ENCODE data around the gene ADRA2B.
A peak's percentile ranks its signal among the peaks of the same experiment; 100 is the strongest.
"Not testable (repeated sequence)": the region's sequence is repeated elsewhere in the genome, so short reads cannot be mapped to it uniquely, and the experiment has no call there.

Gene ADRA2B

DNA sequence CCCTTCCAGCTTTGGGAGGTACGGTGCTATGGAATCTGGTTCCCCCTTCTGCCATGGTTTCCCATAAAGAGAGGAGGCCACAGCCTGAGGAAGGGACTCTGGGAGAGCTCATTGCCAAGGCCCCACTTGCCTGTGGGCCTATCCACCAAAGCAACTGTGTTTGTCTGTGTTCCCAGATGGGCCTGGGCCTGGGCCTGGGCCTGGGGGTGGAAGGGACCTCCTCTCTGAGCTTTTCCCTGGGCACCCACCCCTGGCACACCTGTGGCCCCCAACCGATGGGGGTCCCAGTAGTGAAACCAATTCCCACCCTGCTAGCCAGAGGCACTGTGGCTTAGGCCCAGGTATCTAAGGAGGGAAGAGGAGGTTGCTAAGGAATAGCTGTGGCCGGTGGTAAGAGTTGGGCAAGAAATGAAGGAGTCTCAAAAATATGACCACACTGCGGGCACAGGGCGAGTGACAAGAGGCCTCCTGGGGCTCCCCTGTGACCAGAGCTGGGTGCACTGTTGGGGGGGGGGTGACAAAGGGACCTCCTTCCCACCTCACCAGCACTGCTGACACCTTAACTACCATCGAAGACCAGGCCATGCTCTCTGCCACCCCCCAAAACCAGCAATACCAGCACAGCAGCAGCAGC, 33.8 kb upstream of the ADRA2B start:
- no peak for DNase-seq (ENCODE audit: low spot score)

DNA sequence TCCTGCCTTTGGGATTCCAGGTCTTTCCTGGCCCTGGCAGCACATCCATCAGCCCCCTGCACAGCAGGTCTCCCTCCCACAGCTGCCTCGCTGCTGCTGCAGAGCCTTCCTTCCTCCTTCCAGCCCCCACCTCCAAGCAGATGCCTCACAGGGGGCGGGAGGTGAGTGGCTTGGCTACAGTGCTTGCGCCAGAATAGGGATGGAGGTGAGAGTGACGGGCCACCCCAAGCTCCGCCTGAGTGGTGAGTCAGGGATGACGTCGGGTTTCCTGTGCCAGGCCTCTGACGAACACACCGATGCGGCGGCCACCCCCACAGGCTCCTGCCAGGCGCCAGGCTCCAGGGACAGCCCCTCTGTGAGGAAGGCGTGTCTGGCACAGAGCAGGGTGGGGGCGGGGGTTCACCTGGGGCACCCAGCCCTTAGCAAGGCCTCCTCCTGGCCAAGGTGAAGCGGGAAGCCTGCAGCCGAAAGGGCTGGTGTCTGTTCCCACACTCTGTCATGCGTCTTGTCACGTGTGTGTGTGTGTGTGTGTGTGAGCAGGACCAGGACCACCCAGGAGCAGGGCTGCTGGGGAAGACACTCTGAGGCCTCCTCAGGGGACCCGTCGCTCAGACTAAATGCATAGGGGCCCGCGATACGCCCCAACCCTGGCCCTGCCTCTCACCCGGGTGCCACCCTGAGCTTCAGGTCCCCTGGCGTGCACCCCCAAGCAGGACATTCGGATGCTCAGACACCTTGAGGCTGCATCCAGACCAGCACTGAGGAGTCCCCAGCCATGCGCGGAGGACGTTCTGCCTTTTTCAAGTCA, 32.2 kb upstream of the ADRA2B start:
- DNase-seq (ENCODE audit: low spot score): peak; percentile 90

DNA sequence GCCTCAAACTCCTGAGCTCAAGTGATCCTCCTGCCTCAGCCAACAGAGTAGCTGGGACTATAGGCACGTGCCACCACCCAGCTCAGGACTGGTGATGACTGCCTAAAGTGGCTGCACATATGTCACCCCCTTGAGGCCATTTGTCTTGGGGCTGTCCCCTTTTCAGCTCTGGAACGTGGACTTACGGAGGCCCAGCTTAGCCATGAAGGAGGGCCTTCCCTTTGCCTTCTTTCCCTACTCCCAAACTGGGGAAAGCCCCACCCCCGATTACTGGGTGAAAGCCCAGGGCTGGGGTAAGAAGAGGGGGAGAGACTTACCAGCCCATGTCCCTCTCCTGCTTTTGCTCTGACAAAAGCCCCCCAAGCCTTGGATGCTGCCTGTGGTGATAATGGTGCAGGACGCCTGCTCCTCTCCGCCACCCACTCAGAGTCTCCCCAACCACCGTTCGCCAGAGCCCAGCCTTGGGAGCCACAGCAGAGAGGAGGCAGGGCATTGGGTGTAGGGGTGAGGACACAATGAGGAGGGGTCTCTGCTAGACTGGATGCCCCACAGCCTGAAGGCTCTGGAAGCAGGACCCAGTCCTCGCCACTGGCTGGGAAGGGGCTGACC, 31.3 kb upstream of the ADRA2B start:
- peak; percentile 55 for DNase-seq (ENCODE audit: low spot score)

DNA sequence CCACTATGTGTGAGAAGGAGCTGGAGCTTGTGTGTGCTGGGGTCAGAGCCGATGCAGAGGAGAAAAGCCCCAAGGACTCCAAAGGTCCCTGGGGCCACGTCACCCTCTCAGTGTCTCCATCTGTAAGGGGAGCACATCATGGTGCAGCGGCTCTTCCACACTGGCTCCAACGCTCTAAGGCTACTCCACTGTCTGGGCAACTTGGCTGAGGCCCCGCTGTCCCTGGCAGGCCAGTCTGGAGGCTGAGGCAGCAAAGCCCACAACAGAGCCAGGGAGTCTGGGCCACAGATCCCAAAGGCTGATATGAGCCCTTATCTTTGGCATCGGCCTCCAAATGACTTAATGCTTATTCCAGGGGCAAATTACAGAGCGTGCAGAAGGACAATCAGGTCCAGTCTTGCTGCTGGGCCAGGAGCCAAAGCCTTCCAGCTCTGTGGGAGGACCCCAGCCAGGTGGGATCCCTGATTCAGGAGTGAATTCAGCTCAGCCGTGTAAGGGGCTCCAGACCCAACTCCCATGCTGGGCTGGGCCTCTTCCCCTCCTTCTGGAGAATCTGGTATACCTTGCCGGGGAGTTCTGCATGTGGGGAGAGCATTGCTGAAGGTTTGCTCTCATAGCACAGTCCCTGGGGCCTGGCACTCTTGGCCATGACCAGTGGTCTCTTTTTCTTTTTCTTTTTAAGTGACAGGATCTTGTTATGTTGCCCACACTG, 30.7 kb upstream of the ADRA2B start:
- DNase-seq (ENCODE audit: low spot score): no peak

DNA sequence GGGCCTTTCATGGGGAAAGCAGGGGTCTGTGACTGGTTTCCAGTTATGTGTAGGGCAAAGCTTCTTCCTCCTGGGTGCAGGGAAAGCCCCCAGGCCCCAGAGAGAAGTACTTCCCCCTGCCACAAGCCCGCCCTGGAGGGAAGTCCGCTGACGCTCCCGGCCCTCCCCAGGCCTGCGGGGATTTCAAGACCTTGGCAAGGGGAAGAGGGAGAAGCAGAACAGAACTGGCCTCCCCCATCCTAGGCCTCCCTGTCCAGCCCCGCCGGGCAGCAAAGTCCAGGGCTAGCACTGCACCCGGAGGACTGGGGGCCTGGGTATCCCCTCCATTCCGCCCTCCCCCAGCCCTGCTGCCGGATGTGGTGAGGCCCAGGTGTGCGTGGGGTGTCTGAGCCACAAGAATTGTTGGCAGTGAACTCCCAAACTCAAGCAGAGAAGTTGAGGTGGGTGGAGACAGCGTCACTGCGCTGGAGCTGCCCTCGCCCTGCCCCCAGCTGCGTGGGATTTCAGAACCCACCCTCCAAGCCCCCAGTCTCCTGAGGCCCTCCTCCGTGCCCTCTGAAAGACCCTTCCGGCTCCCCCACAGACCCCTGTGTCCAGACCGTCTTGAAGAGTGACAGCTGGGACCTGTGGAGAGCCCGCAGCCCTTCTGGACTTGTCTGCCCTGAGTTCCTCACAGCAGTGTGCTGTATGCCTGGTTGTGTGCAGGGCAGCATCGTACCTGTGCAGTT, 29.9 kb upstream of the ADRA2B start:
- peak; percentile 84 for DNase-seq (ENCODE audit: low spot score)

DNA sequence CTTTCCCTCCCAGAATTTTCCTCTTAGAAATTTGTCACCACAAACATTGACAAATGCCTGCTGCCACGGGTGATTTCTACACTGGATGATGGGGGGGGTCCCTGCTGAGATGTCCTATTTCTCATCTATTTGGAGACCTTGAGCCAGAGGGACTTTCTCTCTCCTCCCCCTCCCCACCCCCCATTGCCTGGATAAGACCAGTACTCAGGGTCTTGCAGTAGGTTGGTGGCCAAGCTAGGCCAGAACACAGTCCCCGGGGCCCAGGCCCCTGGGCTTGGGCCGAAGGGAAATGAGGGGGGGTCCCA, 29.4 kb upstream of the ADRA2B start:
- no peak for DNase-seq (ENCODE audit: low spot score)

DNA sequence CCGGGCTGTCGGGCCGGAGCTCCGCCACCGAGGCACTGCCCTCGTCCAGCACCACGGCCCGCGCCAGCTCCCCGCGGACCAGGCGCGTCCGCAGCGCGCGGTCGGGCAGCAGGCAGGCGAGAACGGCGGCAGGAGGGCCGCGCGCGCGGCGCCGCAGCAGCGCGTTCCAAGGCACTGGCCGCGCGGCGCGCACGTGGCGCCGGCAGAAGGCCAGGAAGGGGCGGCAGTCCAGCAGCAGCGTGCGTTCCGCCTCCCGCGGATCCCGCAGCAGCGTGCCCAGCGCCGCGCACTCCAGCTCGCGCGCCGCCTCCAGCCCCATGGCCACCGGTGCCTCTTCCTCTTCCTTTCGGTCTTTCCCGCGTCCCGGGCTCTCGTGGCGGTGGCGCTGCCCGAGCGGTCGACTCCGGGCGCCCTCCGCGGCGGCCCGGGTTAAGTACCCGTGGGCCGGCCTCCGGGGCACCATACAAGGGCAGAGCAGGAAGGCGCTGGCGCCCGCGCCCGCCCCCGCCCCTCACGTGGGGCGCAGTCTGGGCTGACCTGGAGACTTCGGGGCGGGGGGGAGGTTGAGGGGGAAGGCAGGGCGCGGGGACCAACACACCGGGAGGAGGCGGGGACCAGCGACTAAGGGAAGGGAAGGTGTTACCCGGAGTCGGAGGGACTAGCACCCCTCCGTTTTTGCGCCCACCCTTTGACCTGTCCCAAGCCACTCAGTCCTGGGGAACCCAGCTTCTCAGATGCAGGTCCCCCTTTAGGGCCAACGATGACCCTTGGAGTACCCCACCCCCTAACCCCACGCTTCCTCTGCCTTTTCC, 28.9 kb upstream of the ADRA2B start, which contains the start of gene DUSP2:
Gene DUSP2 (minus strand): TSS at position 405 of the 812 bp plus-strand sequence. CDS start 86 bp downstream, at position 319.
- DNase-seq (ENCODE audit: low spot score): peak; percentile 88

DNA sequence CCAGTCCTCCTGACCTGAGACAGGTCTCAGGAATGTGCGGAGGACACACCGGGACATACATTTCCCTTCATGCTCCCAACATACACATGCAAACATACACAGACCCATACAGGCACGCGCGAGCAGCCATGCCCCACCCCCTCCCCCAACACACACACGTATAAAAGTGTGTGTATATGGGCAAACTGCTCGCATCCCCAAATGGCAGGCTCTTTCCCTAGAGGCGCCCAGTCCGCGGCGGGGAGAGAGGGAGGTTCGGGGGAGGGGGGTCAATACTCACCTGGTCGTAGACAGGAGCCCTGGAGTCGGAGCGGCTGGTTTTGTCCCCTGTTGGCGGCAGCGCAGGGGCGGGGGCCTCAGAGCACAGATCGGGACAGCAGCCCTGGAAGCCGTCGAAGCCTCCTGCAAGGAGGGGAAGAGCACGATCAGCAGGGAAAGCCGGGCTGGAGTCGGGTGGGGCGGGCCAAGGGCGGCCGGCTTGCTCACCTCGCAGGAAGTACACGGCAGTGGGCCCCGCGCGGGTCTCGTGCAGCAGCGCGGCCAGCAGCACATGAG, 28.2 kb upstream of the ADRA2B start:
- DNase-seq (ENCODE audit: low spot score): peak; percentile 37

DNA sequence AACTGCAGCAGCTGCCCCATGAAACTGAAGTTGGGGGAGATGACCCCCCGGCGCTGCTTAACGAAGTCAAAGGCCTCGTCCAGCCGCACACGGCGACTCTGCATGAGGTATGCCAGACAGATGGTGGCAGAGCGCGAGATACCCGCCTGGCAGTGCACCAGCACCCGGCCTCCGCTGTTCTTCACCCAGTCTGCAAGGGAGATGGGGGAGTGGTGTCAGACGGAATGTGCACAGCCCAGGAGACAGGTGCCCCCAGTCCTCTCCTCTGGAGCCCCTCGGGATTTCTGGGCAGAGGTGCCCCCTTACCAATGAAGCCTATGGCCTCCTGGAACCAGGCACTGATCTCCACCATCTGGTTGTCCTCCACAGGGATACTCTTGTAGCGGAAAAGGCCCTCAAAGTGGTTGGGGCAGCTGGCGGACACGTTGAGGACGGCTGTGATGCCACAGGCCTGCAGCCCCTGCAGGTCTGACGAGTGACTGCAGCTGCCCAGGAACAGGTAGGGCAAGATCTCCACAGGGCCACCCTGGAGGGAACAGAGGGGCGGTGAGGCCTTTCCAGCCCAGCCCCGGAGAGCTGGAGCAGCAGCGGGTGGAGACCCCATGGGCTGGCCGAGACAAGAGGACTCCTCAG, 27.6 kb upstream of the ADRA2B start:
- peak; percentile 65 for DNase-seq (ENCODE audit: low spot score)

DNA sequence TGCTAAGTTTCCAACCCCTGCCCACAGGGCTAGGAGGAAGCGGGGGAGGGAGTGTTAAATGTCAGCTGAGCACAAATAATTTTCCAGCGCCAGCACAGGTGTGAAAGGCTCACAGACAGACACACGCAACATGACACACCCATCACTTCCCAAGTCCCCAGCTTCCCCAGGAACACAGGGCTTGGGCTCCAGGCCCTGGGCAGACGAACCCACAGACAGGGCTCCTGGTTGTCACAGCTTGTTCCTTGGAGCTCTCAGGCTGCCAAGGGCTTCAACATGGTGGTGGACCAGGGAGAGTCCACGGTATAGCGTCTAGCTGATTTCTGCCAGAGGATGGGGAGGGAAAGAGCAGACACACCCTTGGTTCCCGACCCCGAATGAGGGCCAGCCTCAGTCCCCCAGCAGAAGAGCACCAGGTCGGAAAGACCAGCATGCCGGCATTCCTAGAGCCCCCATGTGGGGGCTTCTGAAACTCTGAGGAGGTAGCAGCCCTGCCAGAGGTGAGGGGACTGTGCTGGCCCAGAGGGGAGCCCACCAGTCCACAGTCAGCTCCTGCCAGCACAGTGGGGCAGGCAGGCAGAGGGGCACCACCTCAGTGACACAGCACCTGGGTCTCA, 27.0 kb upstream of the ADRA2B start:
- DNase-seq (ENCODE audit: low spot score): no peak

DNA sequence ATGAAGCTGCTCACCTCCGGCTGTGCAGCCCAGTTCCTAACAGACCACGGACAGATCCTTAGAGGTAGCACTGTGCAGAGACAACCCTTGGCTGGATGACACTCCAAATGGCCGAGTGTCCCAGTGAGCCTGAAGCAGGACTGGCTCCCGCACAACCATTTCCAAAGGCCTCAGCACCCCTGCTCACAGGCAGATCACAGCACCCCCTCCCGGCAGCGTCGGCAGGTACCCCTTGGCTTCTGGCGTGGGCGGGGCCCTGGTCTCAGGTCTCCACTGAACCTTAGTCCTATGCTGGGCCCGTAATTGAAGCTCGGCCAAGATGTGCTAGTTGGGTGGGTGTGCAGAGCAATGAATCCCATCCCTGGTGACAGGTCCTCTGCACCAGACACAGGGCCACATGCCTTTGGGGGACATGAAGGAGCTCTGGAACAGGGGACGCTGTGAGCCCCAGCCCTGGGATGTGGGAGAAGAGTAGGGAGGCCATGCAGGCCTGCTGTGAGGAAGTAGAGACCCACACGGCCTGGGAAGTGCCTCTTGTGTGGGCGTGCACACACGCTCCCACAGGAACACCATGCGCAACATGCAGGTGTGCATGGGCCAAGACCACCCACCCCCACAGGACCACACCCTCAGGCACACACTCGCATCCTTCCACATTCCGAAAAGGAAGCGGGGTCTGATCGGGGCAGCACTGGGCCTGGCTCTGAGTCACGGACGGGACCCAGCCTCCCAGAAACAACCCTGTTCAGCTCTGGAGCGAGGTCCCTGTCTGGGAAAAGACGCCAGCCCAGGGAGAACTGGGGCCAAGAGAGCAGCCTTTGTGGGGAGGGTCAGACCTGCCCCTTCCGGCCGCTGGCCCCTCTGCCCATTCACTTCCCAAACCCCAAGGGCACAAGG, 26.1 kb upstream of the ADRA2B start:
- peak; percentile 71 for DNase-seq (ENCODE audit: low spot score)

DNA sequence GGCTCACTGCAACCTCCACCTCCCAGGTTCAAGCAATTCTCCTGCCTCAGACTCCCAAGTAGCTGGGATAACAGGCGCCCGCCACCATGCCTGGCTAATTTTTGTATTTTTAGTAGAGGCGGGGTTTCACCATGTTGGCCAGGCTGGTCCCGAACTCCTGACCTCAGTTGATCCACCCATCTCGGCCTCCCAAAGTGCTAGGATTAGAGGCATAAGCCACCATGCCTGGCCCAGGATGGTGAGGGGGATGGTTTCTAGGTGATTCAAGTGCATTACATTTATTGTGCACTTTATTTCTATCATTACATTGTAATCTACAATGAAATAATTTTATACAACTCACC, 25.2 kb upstream of the ADRA2B start:
- DNase-seq (ENCODE audit: low spot score): not testable (repeated sequence)

DNA sequence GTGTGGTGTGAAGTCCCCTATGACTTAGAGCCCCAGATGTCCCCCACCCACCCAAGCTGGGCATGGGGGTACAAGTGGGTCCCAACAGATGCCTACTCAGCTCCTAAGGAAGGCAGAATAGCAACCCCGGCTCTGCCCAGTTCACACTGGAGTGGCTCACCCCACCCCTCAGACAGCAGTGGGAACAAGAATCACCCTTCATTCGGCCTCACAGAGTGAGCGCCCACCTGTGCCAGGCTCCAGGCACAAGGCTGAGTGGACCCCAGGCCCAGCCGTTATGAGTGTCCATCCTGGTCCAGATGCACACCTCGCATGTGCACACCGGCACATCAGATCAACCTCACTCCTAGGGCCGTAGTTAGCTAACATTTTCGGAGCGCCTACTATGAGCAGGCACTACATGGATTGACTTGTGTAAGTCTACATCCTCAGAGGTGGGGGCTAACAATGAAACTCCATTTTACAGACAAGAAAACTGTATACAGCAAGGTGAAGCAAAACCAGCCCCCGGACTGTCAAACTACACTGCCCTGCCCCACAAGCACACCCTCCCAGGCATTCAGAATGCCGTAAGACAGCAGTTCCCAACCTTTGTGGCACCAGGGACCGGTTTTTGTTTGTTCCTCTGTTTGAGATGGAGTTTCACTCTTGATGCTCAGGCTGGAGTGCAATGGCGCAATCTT, 24.7 kb upstream of the ADRA2B start:
- no peak for DNase-seq (ENCODE audit: low spot score)

DNA sequence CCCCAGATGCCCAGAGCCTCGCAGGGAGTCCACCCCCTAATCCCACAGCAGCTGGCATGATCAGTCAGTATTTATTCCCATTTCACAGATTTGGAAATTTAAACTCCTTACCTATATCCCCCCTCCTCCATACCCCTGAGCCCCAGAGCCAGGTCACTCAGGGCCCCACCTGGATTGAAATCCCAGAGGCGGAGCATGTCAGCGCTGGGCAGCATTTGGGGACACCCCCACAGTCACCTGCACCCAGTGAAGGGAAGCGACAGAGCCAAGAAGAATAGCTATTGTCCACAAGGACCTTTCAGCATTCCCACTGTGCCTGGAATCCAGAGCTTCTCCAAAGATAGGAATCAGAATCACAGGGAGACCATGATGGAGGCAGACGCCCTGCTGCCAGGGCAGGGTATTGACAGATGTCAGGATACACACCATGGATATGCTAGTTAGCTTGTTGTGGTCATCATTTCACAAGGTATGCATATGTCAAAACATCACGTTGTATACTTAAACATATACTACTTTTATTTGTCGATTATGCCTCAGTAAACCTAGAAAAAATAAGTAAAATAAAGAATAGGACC, 22.9 kb upstream of the ADRA2B start:
- no peak for DNase-seq (ENCODE audit: low spot score)

DNA sequence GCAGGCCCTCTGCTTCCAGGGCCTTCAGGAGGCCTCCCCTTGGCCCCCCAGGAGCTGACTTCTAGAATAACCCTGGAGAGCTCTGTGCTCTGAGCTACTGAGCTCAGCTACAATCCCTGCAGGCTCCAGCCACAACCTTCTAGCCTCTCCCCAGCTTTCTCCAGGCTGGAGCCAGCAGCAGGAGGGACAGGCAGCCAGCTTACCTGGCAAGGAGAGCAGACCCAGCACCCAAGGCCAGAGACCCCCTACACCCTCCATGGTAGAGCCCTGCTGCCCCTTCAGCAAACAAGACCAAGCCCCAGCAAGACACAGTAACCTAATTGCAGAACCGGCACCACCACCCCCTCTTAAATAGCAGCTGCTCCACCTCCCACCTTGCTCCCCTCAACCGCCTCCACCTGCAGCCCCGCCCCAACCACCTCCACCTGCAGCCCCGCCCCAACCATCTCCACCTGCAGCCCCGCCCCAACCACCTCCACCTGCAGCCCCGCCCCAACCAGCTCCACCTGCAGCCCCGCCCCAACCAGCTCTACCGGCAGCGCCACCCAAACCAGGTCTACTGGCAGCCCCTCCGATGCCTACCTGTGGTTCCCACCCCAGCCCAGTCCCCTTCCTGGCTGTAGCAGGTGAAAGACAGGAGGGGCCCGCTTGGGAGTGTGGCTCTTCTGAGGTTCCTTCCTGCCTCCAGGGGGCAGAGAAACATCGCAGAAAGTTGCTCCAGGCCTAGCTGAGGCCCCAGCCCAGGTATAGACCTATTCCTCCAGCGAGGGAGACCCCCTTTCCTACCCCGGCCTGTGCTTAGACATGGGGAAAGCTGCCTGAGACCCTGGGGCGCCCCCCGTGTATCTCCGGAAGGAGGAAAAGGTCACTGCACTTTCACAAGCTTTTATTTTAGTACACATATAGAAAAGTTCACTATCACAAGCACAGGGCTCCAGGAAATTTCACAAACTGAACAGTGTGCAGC, 22.1 kb upstream of the ADRA2B start, which contains the start of gene ASTL:
Gene ASTL (minus strand): TSS at position 324 of the 967 bp plus-strand sequence. CDS start 66 bp downstream, at position 258.
- peak; percentile 71 for DNase-seq (ENCODE audit: low spot score)

DNA sequence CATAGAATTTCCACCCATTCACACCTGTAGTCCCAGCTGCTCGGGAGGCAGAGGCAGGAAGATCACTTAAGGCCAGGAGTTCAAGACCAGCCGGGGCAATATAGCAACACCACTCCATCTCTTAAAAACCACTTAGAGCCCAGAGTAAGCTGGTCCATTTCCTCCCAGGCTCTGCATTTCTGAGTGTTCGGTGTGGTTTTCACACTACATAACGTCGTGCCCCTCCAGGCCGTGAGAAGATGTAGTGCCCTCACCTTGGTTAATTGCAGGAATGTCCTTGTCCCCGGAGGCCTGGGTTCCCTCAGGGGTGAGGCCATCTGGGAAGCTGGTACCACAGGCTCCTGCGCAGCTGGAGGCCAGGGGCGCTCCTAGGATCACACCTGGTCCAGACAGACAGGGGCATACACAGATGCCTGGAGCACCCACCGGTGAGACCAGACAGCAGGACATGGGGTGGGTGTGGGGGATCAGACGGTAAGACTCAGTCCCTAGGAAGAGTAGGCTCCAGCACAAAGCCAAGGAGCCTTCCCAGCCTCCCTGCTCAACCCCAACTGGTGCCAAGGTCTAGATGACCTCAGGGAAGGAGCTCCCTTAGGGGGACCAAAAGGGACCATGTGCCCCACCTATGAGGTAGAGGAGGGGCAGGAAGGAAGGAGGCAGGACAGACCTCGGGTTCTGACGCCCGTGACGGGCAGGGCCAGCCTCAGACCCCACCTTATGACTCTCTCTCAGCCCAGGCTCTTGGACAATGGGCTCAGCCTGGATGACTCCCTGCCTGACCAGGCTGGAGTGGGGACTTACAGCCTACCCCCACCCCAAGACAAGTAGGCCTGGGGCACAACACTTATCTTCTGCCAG, 21.2 kb upstream of the ADRA2B start:
- DNase-seq (ENCODE audit: low spot score): no peak

All from NAMALWA (cell line).